H9 (cell line): Measurements from ENCODE around the gene ANKFY1. TPM values are rescaled to one million over a fixed set of nuclear protein-coding genes. Genes with fewer than 3 reads are reported as not detected.

Source experiments
- DNase-seq: peaks from one replicate; pipeline ENCODE4 v3.0.0-alpha.2; 2017
- H2AFZ ChIP-seq: one replicate; pipeline ENCODE4 v1.6.1; 2013; ENCODE audit warnings: mild to moderate bottlenecking, low read length, control low read depth, moderate library complexity
- H2AK5ac ChIP-seq: 2 replicates; pipeline ENCODE4 v1.6.1; 2013; ENCODE audit warnings: low read length, control low read depth, mixed read lengths; ENCODE audit not compliant: insufficient read length
- H2BK120ac ChIP-seq: one replicate; pipeline ENCODE4 v1.6.1; 2013; ENCODE audit warnings: low read depth, mild to moderate bottlenecking, low read length, control low read depth, inconsistent platforms; ENCODE audit not compliant: poor library complexity, severe bottlenecking
- H2BK12ac ChIP-seq: 2 replicates; pipeline ENCODE4 v1.6.1; 2013; ENCODE audit warnings: low read length, control low read depth, mixed read lengths, low read depth; ENCODE audit not compliant: insufficient read length
- H2BK15ac ChIP-seq: 2 replicates; pipeline ENCODE4 v1.6.1; 2013; ENCODE audit warnings: low read depth, low read length, control low read depth
- H2BK20ac ChIP-seq: one replicate; pipeline ENCODE4 v1.6.1; 2013; ENCODE audit warnings: low read depth, mild to moderate bottlenecking, low read length, control low read depth, inconsistent platforms; ENCODE audit not compliant: poor library complexity, severe bottlenecking
- H2BK5ac ChIP-seq: 2 replicates; pipeline ENCODE4 v1.6.1; 2013; ENCODE audit warnings: low read length, control low read depth, mixed read lengths; ENCODE audit not compliant: insufficient read length
- H3K14ac ChIP-seq: 2 replicates; pipeline ENCODE4 v1.6.1; 2013; ENCODE audit warnings: low read length, control low read depth; ENCODE audit not compliant: insufficient read depth
- H3K18ac ChIP-seq: 2 replicates; pipeline ENCODE4 v1.6.1; 2013; ENCODE audit warnings: low read depth, mild to moderate bottlenecking, mixed read lengths, low read length, control low read depth; ENCODE audit not compliant: insufficient read length
- H3K23ac ChIP-seq: 2 replicates; pipeline ENCODE4 v1.6.1; 2013; ENCODE audit warnings: low read length, control low read depth, mixed read lengths, low read depth; ENCODE audit not compliant: insufficient read length
- H3K23me2 ChIP-seq: 2 replicates; pipeline ENCODE4 v1.6.1; 2013; ENCODE audit warnings: low read depth, mild to moderate bottlenecking, mixed read lengths, low read length, control low read depth; ENCODE audit not compliant: insufficient read length, poor library complexity, severe bottlenecking
- H3K27ac ChIP-seq: 2 replicates; pipeline ENCODE4 v1.5.1; 2013; ENCODE audit warnings: low read length, control low read depth, mixed read lengths, low read depth; ENCODE audit not compliant: insufficient read length
- H3K27me3 ChIP-seq: 2 replicates; pipeline ENCODE4 v1.6.1; 2013; ENCODE audit warnings: low read length, control low read depth, inconsistent platforms; ENCODE audit not compliant: insufficient read depth
- H3K4ac ChIP-seq: 2 replicates; pipeline ENCODE4 v1.6.1; 2013; ENCODE audit warnings: low read depth, mild to moderate bottlenecking, control low read depth, inconsistent platforms, low read length, moderate library complexity
- H3K4me1 ChIP-seq: 2 replicates; pipeline ENCODE4 v1.6.1; 2013; ENCODE audit warnings: low read length, control low read depth, inconsistent platforms; ENCODE audit not compliant: insufficient read depth
- H3K4me2 ChIP-seq: 2 replicates; pipeline ENCODE4 v1.6.1; 2013; ENCODE audit warnings: low read length, control low read depth, mixed read lengths; ENCODE audit not compliant: insufficient read length, insufficient read depth
- H3K56ac ChIP-seq: 2 replicates; pipeline ENCODE4 v1.6.1; 2013; ENCODE audit warnings: low read depth, mild to moderate bottlenecking, mixed read lengths, low read length, control low read depth; ENCODE audit not compliant: insufficient read length
- H3K79me1 ChIP-seq: 2 replicates; pipeline ENCODE4 v1.6.1; 2013; ENCODE audit warnings: low read depth, mild to moderate bottlenecking, moderate library complexity, low read length, control low read depth, inconsistent platforms; ENCODE audit not compliant: insufficient read depth, poor library complexity, severe bottlenecking
- H3K79me2 ChIP-seq: 2 replicates; pipeline ENCODE4 v1.6.1; 2013; ENCODE audit warnings: low read length, control low read depth, inconsistent platforms; ENCODE audit not compliant: insufficient read depth
- H3K9ac ChIP-seq: 2 replicates; pipeline ENCODE4 v1.6.1; 2013; ENCODE audit warnings: low read length, control low read depth, mixed read lengths; ENCODE audit not compliant: insufficient read length; ENCODE audit errors: extremely low read depth
- H3K9me3 ChIP-seq: one replicate; pipeline ENCODE4 v1.6.1; 2013; ENCODE audit warnings: low read depth, low read length, inconsistent platforms; ENCODE audit not compliant: control insufficient read depth
- H3T11ph ChIP-seq: one replicate; pipeline ENCODE4 v1.6.1; 2013; ENCODE audit warnings: mild to moderate bottlenecking, low read length, control low read depth, inconsistent platforms
- H4K20me1 ChIP-seq: one replicate; pipeline ENCODE4 v1.6.1; 2013; ENCODE audit not compliant: control insufficient read depth, insufficient read length, insufficient read depth
- H4K5ac ChIP-seq: 2 replicates; pipeline ENCODE4 v1.6.1; 2013; ENCODE audit warnings: low read depth, mild to moderate bottlenecking, mixed read lengths, low read length, control low read depth; ENCODE audit not compliant: insufficient read length
- H4K8ac ChIP-seq: replicated peaks from 2 replicates; pipeline ENCODE4 v1.6.1; 2013; ENCODE audit warnings: low read length, control low read depth, mixed read lengths, low read depth; ENCODE audit not compliant: insufficient read length
- H4K91ac ChIP-seq: 2 replicates; pipeline ENCODE4 v1.6.1; 2013; ENCODE audit warnings: low read depth, mild to moderate bottlenecking, moderate library complexity, mixed read lengths, low read length, control low read depth; ENCODE audit not compliant: insufficient read length
- H3K27ac Mint-ChIP-seq, 3 experiments: 2 replicates in 2 of 3; 3 replicates in 1 of 3; pipeline ENCODE4 v1.8.0; 2020 to 2021; ENCODE audit warnings: mixed read lengths in 3 of 3, mild to moderate bottlenecking in 1 of 3, moderate library complexity in 1 of 3
- H3K27me3 Mint-ChIP-seq: 2 replicates; pipeline ENCODE4 v1.8.0; 2021; ENCODE audit warnings: low read depth, mild to moderate bottlenecking, moderate library complexity, mixed read lengths
- H3K36me3 Mint-ChIP-seq, 3 experiments: 2 replicates in 2 of 3; 3 replicates in 1 of 3; pipeline ENCODE4 v1.8.0; 2020 to 2021; ENCODE audit warnings: low read depth in 3 of 3, mixed read lengths in 3 of 3; ENCODE audit not compliant: insufficient read depth in 1 of 3
- H3K4me1 Mint-ChIP-seq, 2 experiments: 2 replicates each; pipeline ENCODE4 v1.8.0; 2020; ENCODE audit warnings: mixed read lengths in 2 of 2
- H3K4me3 Mint-ChIP-seq, 2 experiments: 2 replicates in 1 of 2; 3 replicates in 1 of 2; pipeline ENCODE4 v1.8.0; 2020 to 2021; ENCODE audit warnings: mild to moderate bottlenecking in 2 of 2, mixed read lengths in 2 of 2, moderate library complexity in 1 of 2
- H3K9me3 Mint-ChIP-seq, 2 experiments: 2 replicates in 1 of 2; 3 replicates in 1 of 2; pipeline ENCODE4 v1.8.0; 2020; ENCODE audit warnings: mild to moderate bottlenecking in 2 of 2, mixed read lengths in 2 of 2, moderate library complexity in 1 of 2
- WGBS: extraction: QIAGEN DNeasy Blood & Tissue Kit; methylation state at CpG from one replicate; pipeline ENCODE4 v1.1.7; 2013; ENCODE audit warnings: missing lambda C conversion rate, low lambda C conversion rate, mixed read lengths; ENCODE audit not compliant: insufficient read length; ENCODE audit errors: extremely low coverage; 5-methylcytosine and 5-hydroxymethylcytosine counted together
- total RNA-seq: library from RNA; stranded (reverse); gene quantifications from 2 replicates; pipeline ENCODE4 v1.2.1, GENCODE V29; 2021
- TF ChIP-seq, protein P1 (sequence below): fragments of 200-600 bp; sonication (generic); conservative IDR thresholded peaks from 3 replicates; pipeline ENCODE4 v1.8.0; 2021; ENCODE audit warnings: antibody characterized with exemption, mild to moderate bottlenecking

The ANKFY1 gene
- total RNA-seq, 1 experiment from 2014 or later, result 51.9 TPM

DNA sequence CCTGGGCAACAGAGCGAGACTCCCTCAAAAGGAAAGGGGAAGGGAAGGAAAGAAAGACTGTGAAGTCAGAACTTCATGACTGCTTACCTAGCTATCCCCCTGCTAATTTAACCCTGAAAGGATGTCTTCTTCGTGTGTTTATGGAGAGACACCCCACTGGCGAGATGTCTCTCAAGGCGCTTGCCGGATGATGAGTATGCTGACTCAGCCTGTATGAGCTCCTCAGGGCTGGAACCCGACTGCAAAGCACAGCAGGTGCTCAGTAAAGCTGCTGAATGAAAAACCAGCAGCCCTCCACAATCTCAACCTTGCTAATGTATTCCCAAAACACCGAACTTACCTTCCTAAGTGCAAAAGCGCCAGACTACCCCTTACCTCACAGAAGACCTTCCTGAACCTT lies 2.3 kb downstream of the ANKFY1 start:
- Histone ChIP-seq H3K79me1 (peaks cover 6% of the 10 kb centered on the region), H3K56ac (no peak overlapping the region), H3K4ac (no peak overlapping the region), H4K91ac (no peak overlapping the region), H2BK20ac (no peak overlapping the region), H2BK15ac (no peak overlapping the region), H3K27ac (no peak overlapping the region), H3K79me2 (peaks cover 31% of the 10 kb centered on the region; the same call in 1 of the 2 replicates), H4K20me1 (no peaks in the 10 kb centered on the region), H2BK12ac (no peak overlapping the region), H2BK120ac (no peak overlapping the region), H4K5ac (no peak overlapping the region), H4K8ac (no peak overlapping the region), H3K4me2 (no peak overlapping the region), H3K14ac (no peak overlapping the region), H3K18ac (no peak overlapping the region), H3K9me3 (no peaks in the 10 kb centered on the region), H3K27me3 (no peaks in the 10 kb centered on the region), H2AFZ (no peak overlapping the region), H2AK5ac (no peak overlapping the region), H3K4me1 (no peaks in the 10 kb centered on the region; the same call in 1 of the 2 replicates), H3K9ac (no peak overlapping the region), H3K23ac (no peak overlapping the region), H2BK5ac (no peak overlapping the region), H3K23me2 (peaks cover 10% of the 10 kb centered on the region), H3T11ph (no peak overlapping the region)
- peaks cover 34 to 37% of the 10 kb centered on the region in 2 experiments for H3K4me1 Mint-ChIP-seq
- H3K27me3 Mint-ChIP-seq, result no peaks in the 10 kb centered on the region
- no peak for DNase-seq
- H3K4me3 Mint-ChIP-seq, result peak overlapping the region; percentile 81 to 87; a peak in 4 of 5 replicates
- no CpG with 5 or more reads among the region's 8 CpGs for WGBS
- TF ChIP-seq, protein P1, sequence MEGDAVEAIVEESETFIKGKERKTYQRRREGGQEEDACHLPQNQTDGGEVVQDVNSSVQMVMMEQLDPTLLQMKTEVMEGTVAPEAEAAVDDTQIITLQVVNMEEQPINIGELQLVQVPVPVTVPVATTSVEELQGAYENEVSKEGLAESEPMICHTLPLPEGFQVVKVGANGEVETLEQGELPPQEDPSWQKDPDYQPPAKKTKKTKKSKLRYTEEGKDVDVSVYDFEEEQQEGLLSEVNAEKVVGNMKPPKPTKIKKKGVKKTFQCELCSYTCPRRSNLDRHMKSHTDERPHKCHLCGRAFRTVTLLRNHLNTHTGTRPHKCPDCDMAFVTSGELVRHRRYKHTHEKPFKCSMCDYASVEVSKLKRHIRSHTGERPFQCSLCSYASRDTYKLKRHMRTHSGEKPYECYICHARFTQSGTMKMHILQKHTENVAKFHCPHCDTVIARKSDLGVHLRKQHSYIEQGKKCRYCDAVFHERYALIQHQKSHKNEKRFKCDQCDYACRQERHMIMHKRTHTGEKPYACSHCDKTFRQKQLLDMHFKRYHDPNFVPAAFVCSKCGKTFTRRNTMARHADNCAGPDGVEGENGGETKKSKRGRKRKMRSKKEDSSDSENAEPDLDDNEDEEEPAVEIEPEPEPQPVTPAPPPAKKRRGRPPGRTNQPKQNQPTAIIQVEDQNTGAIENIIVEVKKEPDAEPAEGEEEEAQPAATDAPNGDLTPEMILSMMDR, result no peak
- H3K9me3 Mint-ChIP-seq, result peaks cover 9 to 16% of the 10 kb centered on the region in 2 experiments
- H3K27ac Mint-ChIP-seq, result peak overlapping the region in 2 of 3 experiments; percentile 25 to 47; a peak in 4 of 7 replicates
- H3K36me3 Mint-ChIP-seq, result peaks cover 19 to 28% (median 26%) of the 10 kb centered on the region in 3 experiments
